K562 (cell line): ENCODE data around the gene PTP4A1. TPM values are rescaled to one million over a fixed set of nuclear protein-coding genes. Genes with fewer than 3 reads are reported as not detected.
A peak's percentile ranks its signal among the peaks of the same experiment; 100 is the strongest.

ENCODE experiments used
- ATAC-seq: fragments of 200-7000 bp; cut with Tn5 transposase; 3 replicates; pipeline ENCODE4 v1.9.1; 2020; ENCODE audit warnings: moderate library complexity
- BruUV-seq: library from RNA; stranded (reverse); fragments of 400-500 nt; replicated peaks from 2 replicates; lab custom pipeline; 2021; lab: Mats Ljungman, UMichigan
- CTCF ChIA-PET: fragments of 300-600 bp; formaldehyde crosslinking; extraction: SDS; loops from one replicate; lab custom pipeline; 2021; ENCODE audit warnings: low intra/inter-chr PET ratio; lab: Yijun Ruan, JAX
- POLR2A ChIA-PET: fragments of 300-600, 350-650 bp; sonication (Branson Sonifier 250); formaldehyde crosslinking; extraction: SDS; loops from one replicate; lab custom pipeline; 2021; ENCODE audit warnings: antibody characterized with exemption, inconsistent platforms; lab: Yijun Ruan, JAX
- DNase-seq, 4 experiments: peaks; one replicate each; pipeline versions ENCODE4 v3.0.0 to v3.0.0-alpha.2; 2011 to 2018; ENCODE audit warnings: low spot score in 3 of 4, mixed read lengths in 3 of 4; ENCODE audit errors: extremely low read depth in 1 of 4
- FAIRE-seq: peaks from 2 replicates; lab custom pipeline; 2011; peaks lifted over from hg19 to GRCh38; lab: Jason Lieb, UNC
- H2AFZ ChIP-seq: 2 replicates; pipeline ENCODE4 v1.6.0; 2011; ENCODE audit warnings: low read depth, low read length, control low read depth, inconsistent platforms
- H3K27ac ChIP-seq: fragments of 200-600 bp; 3 replicates; pipeline ENCODE4 v1.8.0; 2011; ENCODE audit warnings: low read depth, mild to moderate bottlenecking, control low read depth, inconsistent platforms, low read length, moderate library complexity, mixed read lengths; ENCODE audit errors: extremely low read depth
- H3K27me3 ChIP-seq, 2 experiments: fragments of 300-600 bp in 1 of 2; 2 replicates in 1 of 2; 3 replicates in 1 of 2; pipeline versions ENCODE4 v1.6.0 to v1.8.0; 2011; ENCODE audit warnings: inconsistent platforms in 2 of 2, low read length in 2 of 2, mild to moderate bottlenecking in 1 of 2, mixed read lengths in 1 of 2, moderate library complexity in 1 of 2; ENCODE audit not compliant: control insufficient read depth in 2 of 2, insufficient read depth in 2 of 2
- H3K36me3 ChIP-seq: fragments of 300-600 bp; 3 replicates; pipeline ENCODE4 v1.8.0; 2011; ENCODE audit warnings: mild to moderate bottlenecking, low read length, inconsistent platforms; ENCODE audit not compliant: control insufficient read depth, insufficient read depth
- H3K4me1 ChIP-seq, 2 experiments: fragments of 200-600 bp in 1 of 2; replicated peaks in 1 of 2; 2 replicates in 1 of 2; 3 replicates in 1 of 2; pipeline versions ENCODE4 v1.5.1 to v1.8.0; 2011; ENCODE audit warnings: inconsistent platforms in 2 of 2, low read length in 2 of 2, mild to moderate bottlenecking in 1 of 2, mixed read lengths in 1 of 2, moderate library complexity in 1 of 2; ENCODE audit not compliant: control insufficient read depth in 2 of 2, insufficient read depth in 2 of 2
- H3K4me2 ChIP-seq: 2 replicates; pipeline ENCODE4 v1.6.1; 2011; ENCODE audit warnings: low read length, control low read depth, inconsistent platforms, mixed read lengths; ENCODE audit not compliant: insufficient read depth
- H3K4me3 ChIP-seq: fragments of 200-600 bp; sonication (generic), shearing (Covaris generic); 2 replicates; pipeline ENCODE4 v1.5.1; 2016; ENCODE audit warnings: control low read depth, inconsistent platforms
- H3K79me2 ChIP-seq: fragments of 200-600 bp; 3 replicates; pipeline ENCODE4 v1.8.0; 2011; ENCODE audit warnings: low read length, inconsistent platforms; ENCODE audit not compliant: control insufficient read depth, insufficient read depth
- H3K9ac ChIP-seq, 2 experiments: 2 replicates each; pipeline versions ENCODE4 v1.6.0 to v1.6.1; 2011; ENCODE audit warnings: low read depth in 2 of 2, low read length in 2 of 2, control low read depth in 1 of 2, inconsistent platforms in 1 of 2, mild to moderate bottlenecking in 1 of 2, mixed read lengths in 1 of 2; ENCODE audit not compliant: insufficient read depth in 1 of 2
- H3K9me1 ChIP-seq: one replicate; pipeline ENCODE4 v1.6.0; 2011; ENCODE audit warnings: inconsistent platforms, mild to moderate bottlenecking, low read length, moderate library complexity; ENCODE audit not compliant: control insufficient read depth, insufficient read depth
- H3K9me3 ChIP-seq: replicated peaks from 2 replicates; pipeline ENCODE4 v1.5.1; 2011; ENCODE audit warnings: low read depth, low read length, inconsistent platforms; ENCODE audit not compliant: control insufficient read depth, insufficient read depth
- H4K20me1 ChIP-seq: replicated peaks from 2 replicates; pipeline ENCODE4 v1.6.1; 2011; ENCODE audit warnings: low read length, inconsistent platforms, mixed read lengths; ENCODE audit not compliant: control insufficient read depth, insufficient read depth
- CEBPG ChIP-seq, 3 experiments: fragments of 200-800 bp in 1 of 3; sonication (Bioruptor generic) in 1 of 3; sonication (generic) in 1 of 3; formaldehyde crosslinking in 1 of 3; IDR thresholded peaks in 2 of 3; conservative IDR thresholded peaks in 1 of 3; 2 replicates each; pipeline versions ENCODE4 v1.6.1 to v1.8.0; 2016 to 2022; ENCODE audit warnings: missing compliant biosample characterization in 2 of 3, missing genetic modification characterization in 2 of 3, mild to moderate bottlenecking in 1 of 3, missing genetic modification reagents in 1 of 3
- RAD21 ChIP-seq, 2 experiments: fragments of 250-450 bp in 1 of 2; fragments of 450-650 bp in 1 of 2; sonication (Bioruptor Pico) in 1 of 2; formaldehyde crosslinking in 1 of 2; IDR thresholded peaks in 1 of 2; conservative IDR thresholded peaks in 1 of 2; 2 replicates each; pipeline versions ENCODE4 v1.4.0 to v1.8.0; 2020 to 2022; ENCODE audit warnings: mild to moderate bottlenecking in 2 of 2, moderate library complexity in 1 of 2
- ZNF212 ChIP-seq: fragments of 450-650 bp; formaldehyde crosslinking; IDR thresholded peaks from 2 replicates; pipeline ENCODE4 v1.4.0; 2020; ENCODE audit warnings: mild to moderate bottlenecking
- WGBS: fragments of 100-300 bp; shearing (Covaris generic); methylation state at CpG from one replicate; pipeline ENCODE4 v1.1.6; 2016; ENCODE audit warnings: low coverage, mixed read lengths; ENCODE audit not compliant: insufficient coverage; ENCODE audit errors: missing lambda C conversion rate; 5-methylcytosine and 5-hydroxymethylcytosine counted together
- in situ Hi-C: fragments of 300-500 bp; cut with MboI; formaldehyde crosslinking; loops from 4 replicates; pipeline ENCODE4 v1.15.0; 2018; ENCODE audit warnings: inconsistent platforms, mixed read lengths
- intact Hi-C: fragments of 100-400 bp; cut with micrococcal nuclease; formaldehyde crosslinking; loops from 2 replicates; pipeline ENCODE4 v1.14.2; 2022
- polyA plus RNA-seq, 8 experiments: library from polyadenylated mRNA; depleted of rRNA in 4 of 8; stranded (reverse) in 5 of 8; unstranded in 3 of 8; fragments of >200 nt; fragmentation: Nextera tagmentation in 2 of 8; fragmentation: Illumina TruSeq in 1 of 8; extraction: Ambion mirVana in 2 of 8; extraction: Trizol in 1 of 8; gene quantifications; 2 replicates each; pipeline versions ENCODE4 v1.2.1 to v1.2.3, GENCODE V29; 2011 to 2014; ENCODE audit warnings: inconsistent platforms in 1 of 8, missing spikeins in 1 of 8
- total RNA-seq, 7 experiments: library from RNA; depleted of rRNA in 6 of 7; stranded (reverse); fragments of >200 nt in 6 of 7; fragmentation: Illumina TruSeq in 2 of 7; extraction: Trizol in 2 of 7; gene quantifications; 2 replicates each; pipeline versions ENCODE4 v1.2.1 to v1.2.3, GENCODE V29; 2011 to 2021; ENCODE audit warnings: low replicate concordance in 1 of 7
- TF ChIP-seq, protein P1 (sequence below): fragments of 250-450 bp; sonication (Bioruptor Pico); IDR thresholded peaks from 2 replicates; pipeline ENCODE4 v1.4.0; 2020
- TF ChIP-seq, protein P2 (sequence below), 2 experiments: fragments of 450-650 bp in 1 of 2; sonication (generic) in 1 of 2; formaldehyde crosslinking in 1 of 2; IDR thresholded peaks in 1 of 2; conservative IDR thresholded peaks in 1 of 2; 2 replicates each; pipeline versions ENCODE4 v1.6.1 to v1.8.1; 2016 to 2023; ENCODE audit warnings: mild to moderate bottlenecking in 2 of 2, moderate library complexity in 2 of 2, inconsistent platforms in 1 of 2, missing genetic modification reagents in 1 of 2

PTP4A1 gene
- total and polyA plus RNA-seq, 9 of the 15 experiments (the other 6 are each of a cell fraction or from before 2014, with no cell fraction given): 3.7 to 67.5 (median 13.1) TPM

GRCh38 chr6:63526931-63527330 is 45.3 kb upstream of the PTP4A1 start:
- H3K4me1 ChIP-seq: no peaks in the 10 kb centered on the region
- H4K20me1 ChIP-seq: no peaks in the 10 kb centered on the region
- H3K79me2 ChIP-seq: no peaks in the 10 kb centered on the region
- H3K4me2 ChIP-seq: no peak overlapping the region
- H3K9ac ChIP-seq: no peak overlapping the region
- no peak for TF ChIP-seq RAD21 (CRISPR knock-in tag; conservative IDR thresholded peaks at IDR 0.05 in 1 of 2, IDR thresholded peaks at IDR 0.05 in 1 of 2)
- TF ChIP-seq, all 486 proteins: peak for 0
- in situ Hi-C loops (no loop called here), intact Hi-C loops (no loop called here)
- CTCF ChIA-PET: no interaction called here
- POLR2A ChIA-PET: no interaction called here
- H3K36me3 ChIP-seq: no peaks in the 10 kb centered on the region
- FAIRE-seq (no peak), ATAC-seq (no peak), DNase-seq (no peak)
- no peak overlapping the region for H2AFZ ChIP-seq
- no peaks in the 10 kb centered on the region; the same call in 1 of the 2 replicates for H3K9me3 ChIP-seq
- H3K27me3 ChIP-seq: no peaks in the 10 kb centered on the region
- no peak overlapping the region for H3K27ac ChIP-seq
- H3K4me3 ChIP-seq: no peak overlapping the region
- H3K9me1 ChIP-seq: no peaks in the 10 kb centered on the region
- no TSS peak for BruUV-seq

GRCh38 chr6:63527658-63528514 is 44.4 kb upstream of the PTP4A1 start:
- H3K9ac ChIP-seq: no peak overlapping the region
- H4K20me1 ChIP-seq: no peaks in the 10 kb centered on the region
- no peaks in the 10 kb centered on the region; the same call in 1 of the 2 replicates for H3K9me3 ChIP-seq
- no peak for ATAC-seq
- in situ Hi-C loops: no loop called here
- H2AFZ ChIP-seq: no peak overlapping the region
- H3K4me2 ChIP-seq: no peak overlapping the region
- BruUV-seq: no TSS peak
- H3K79me2 ChIP-seq: no peaks in the 10 kb centered on the region
- ChIA-PET POLR2A (no interaction called here), CTCF (no interaction called here)
- H3K27ac ChIP-seq: no peak overlapping the region
- H3K27me3 ChIP-seq: no peaks in the 10 kb centered on the region
- H3K4me3 ChIP-seq: no peak overlapping the region
- WGBS: 0% methylated on average over 6 of the region's 6 CpGs
- no peaks in the 10 kb centered on the region for H3K4me1 ChIP-seq
- H3K36me3 ChIP-seq: no peaks in the 10 kb centered on the region
- no peak for FAIRE-seq
- intact Hi-C loops: no loop called here
- DNase-seq: no peak
- H3K9me1 ChIP-seq: no peaks in the 10 kb centered on the region
- TF ChIP-seq, protein P1, sequence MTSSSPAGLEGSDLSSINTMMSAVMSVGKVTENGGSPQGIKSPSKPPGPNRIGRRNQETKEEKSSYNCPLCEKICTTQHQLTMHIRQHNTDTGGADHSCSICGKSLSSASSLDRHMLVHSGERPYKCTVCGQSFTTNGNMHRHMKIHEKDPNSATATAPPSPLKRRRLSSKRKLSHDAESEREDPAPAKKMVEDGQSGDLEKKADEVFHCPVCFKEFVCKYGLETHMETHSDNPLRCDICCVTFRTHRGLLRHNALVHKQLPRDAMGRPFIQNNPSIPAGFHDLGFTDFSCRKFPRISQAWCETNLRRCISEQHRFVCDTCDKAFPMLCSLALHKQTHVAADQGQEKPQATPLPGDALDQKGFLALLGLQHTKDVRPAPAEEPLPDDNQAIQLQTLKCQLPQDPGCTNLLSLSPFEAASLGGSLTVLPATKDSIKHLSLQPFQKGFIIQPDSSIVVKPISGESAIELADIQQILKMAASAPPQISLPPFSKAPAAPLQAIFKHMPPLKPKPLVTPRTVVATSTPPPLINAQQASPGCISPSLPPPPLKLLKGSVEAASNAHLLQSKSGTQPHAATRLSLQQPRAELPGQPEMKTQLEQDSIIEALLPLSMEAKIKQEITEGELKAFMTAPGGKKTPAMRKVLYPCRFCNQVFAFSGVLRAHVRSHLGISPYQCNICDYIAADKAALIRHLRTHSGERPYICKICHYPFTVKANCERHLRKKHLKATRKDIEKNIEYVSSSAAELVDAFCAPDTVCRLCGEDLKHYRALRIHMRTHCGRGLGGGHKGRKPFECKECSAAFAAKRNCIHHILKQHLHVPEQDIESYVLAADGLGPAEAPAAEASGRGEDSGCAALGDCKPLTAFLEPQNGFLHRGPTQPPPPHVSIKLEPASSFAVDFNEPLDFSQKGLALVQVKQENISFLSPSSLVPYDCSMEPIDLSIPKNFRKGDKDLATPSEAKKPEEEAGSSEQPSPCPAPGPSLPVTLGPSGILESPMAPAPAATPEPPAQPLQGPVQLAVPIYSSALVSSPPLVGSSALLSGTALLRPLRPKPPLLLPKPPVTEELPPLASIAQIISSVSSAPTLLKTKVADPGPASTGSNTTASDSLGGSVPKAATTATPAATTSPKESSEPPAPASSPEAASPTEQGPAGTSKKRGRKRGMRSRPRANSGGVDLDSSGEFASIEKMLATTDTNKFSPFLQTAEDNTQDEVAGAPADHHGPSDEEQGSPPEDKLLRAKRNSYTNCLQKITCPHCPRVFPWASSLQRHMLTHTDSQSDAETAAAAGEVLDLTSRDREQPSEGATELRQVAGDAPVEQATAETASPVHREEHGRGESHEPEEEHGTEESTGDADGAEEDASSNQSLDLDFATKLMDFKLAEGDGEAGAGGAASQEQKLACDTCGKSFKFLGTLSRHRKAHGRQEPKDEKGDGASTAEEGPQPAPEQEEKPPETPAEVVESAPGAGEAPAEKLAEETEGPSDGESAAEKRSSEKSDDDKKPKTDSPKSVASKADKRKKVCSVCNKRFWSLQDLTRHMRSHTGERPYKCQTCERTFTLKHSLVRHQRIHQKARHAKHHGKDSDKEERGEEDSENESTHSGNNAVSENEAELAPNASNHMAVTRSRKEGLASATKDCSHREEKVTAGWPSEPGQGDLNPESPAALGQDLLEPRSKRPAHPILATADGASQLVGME (CRISPR knock-in tag): no peak
- TF ChIP-seq CEBPG (CRISPR knock-in tag; IDR thresholded peaks at IDR 0.05): no peak
- TF ChIP-seq CEBPG (tag; conservative IDR thresholded peaks at IDR 0.05 in 1 of 2, IDR thresholded peaks at IDR 0.05 in 1 of 2): peak in 1 of 2 experiments; percentile 72; a peak in 1 of 4 replicates
- TF ChIP-seq ZNF212 (CRISPR knock-in tag): no peak
- TF ChIP-seq, protein P2, sequence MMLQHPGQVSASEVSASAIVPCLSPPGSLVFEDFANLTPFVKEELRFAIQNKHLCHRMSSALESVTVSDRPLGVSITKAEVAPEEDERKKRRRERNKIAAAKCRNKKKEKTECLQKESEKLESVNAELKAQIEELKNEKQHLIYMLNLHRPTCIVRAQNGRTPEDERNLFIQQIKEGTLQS (IDR thresholded peaks at IDR 0.05): peak; percentile 84
- TF ChIP-seq, protein P2 (CRISPR knock-in tag; conservative IDR thresholded peaks at IDR 0.05): no peak
